ENCODE data around the gene RPL13. TPM values are rescaled to one million over a fixed set of nuclear protein-coding genes. Genes with fewer than 3 reads are reported as not detected.
A peak's percentile ranks its signal among the peaks of the same experiment; 100 is the strongest.

Gene RPL13
- total RNA-seq, 1 experiment from 2014 or later, result 2,140 TPM

DNA sequence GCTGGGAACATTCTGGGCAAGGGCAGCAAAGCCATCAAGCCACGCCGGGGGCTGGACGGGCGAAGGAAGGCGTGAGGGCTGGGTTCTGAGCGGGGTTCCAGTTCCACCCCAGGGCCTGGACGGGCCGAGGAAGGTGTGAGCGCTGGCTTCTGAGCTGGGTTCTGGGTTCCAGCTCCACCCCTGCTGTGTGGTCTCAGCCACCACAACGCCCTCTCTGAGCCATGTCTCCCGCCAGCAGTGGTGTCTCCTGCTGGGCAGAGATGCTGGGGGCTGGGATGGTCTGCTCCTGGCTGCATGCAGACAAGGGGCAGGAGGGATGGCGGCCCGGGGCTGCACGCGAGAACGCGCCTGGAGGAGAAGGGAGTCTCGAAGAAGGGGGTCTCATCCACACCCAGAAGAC, 11.2 kb downstream of the RPL13 start:
- intact Hi-C loops (cut with micrococcal nuclease; ENCODE audit: unreplicated experiment), result no loop called here
- no peaks in the 10 kb centered on the region for H3K36me3 ChIP-seq (ENCODE audit: insufficient read depth, low read length, poor library complexity, severe bottlenecking)
- peaks cover 15% of the 10 kb centered on the region for H3K4me1 ChIP-seq (ENCODE audit: insufficient read depth, low read length, poor library complexity, severe bottlenecking)
- TF ChIP-seq EZH2 (IDR thresholded peaks at IDR 0.05; ENCODE audit: borderline replicate concordance, low read depth, low read length, poor library complexity, severe bottlenecking), result no peak
- no peaks in the 10 kb centered on the region for H3K27me3 ChIP-seq (replicated peaks; ENCODE audit: insufficient read depth, low read depth, low read length, poor library complexity)
- ChIA-PET POLR2A (ENCODE audit: low non-redundant PET) (no interaction called here), CTCF (no interaction called here)
- BruUV-seq (replicated peaks), result no TSS peak
- peak overlapping the region; percentile 18 for H3K27ac ChIP-seq (ENCODE audit: low read depth, low read length, poor library complexity, severe bottlenecking)
- DNase-seq (ENCODE audit: low spot score), result no peak
- H3K4me3 ChIP-seq (ENCODE audit: low read depth, low read length, poor library complexity, severe bottlenecking), result no peak overlapping the region
- H3K9me3 ChIP-seq (ENCODE audit: low read depth, low read length, poor library complexity, severe bottlenecking), result no peaks in the 10 kb centered on the region

DNA sequence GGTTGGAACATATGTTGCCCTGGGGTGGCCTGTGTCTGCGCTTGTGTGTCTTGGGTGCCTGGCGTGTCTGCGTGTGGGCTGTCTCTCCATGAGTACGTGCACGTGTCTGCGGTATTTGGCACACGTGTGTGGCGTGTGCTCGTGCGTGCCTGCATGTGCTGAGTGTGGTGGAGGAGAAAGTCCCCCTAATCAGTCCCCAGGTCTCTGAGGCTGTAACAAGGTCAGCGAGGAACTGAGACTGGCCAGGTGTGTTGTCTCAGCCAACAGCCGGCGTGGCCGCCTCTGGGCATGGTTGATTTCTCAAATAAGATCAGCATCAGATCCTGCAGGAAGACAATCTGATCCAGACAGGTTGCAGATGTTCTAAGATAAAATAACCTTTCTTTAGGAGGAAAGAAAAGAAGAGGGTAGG, 11.6 kb downstream of the RPL13 start:
- DNase-seq (ENCODE audit: low spot score), result no peak
- intact Hi-C loops (cut with micrococcal nuclease; ENCODE audit: unreplicated experiment), result no loop called here
- no peak for TF ChIP-seq EZH2 (IDR thresholded peaks at IDR 0.05; ENCODE audit: borderline replicate concordance, low read depth, low read length, poor library complexity, severe bottlenecking)
- TF ChIP-seq, protein P1, sequence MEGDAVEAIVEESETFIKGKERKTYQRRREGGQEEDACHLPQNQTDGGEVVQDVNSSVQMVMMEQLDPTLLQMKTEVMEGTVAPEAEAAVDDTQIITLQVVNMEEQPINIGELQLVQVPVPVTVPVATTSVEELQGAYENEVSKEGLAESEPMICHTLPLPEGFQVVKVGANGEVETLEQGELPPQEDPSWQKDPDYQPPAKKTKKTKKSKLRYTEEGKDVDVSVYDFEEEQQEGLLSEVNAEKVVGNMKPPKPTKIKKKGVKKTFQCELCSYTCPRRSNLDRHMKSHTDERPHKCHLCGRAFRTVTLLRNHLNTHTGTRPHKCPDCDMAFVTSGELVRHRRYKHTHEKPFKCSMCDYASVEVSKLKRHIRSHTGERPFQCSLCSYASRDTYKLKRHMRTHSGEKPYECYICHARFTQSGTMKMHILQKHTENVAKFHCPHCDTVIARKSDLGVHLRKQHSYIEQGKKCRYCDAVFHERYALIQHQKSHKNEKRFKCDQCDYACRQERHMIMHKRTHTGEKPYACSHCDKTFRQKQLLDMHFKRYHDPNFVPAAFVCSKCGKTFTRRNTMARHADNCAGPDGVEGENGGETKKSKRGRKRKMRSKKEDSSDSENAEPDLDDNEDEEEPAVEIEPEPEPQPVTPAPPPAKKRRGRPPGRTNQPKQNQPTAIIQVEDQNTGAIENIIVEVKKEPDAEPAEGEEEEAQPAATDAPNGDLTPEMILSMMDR (conservative IDR thresholded peaks at IDR 0.05; ENCODE audit: low read depth, low read length), result no peak
- Histone ChIP-seq H3K9me3 (ENCODE audit: low read depth, low read length, poor library complexity, severe bottlenecking) (no peaks in the 10 kb centered on the region), H3K27ac (ENCODE audit: low read depth, low read length, poor library complexity, severe bottlenecking) (peak overlapping the region; percentile 18), H3K4me1 (ENCODE audit: insufficient read depth, low read length, poor library complexity, severe bottlenecking) (peaks cover 17% of the 10 kb centered on the region), H3K36me3 (ENCODE audit: insufficient read depth, low read length, poor library complexity, severe bottlenecking) (no peaks in the 10 kb centered on the region), H3K4me3 (ENCODE audit: low read depth, low read length, poor library complexity, severe bottlenecking) (no peak overlapping the region), H3K27me3 (replicated peaks; ENCODE audit: insufficient read depth, low read depth, low read length, poor library complexity) (no peaks in the 10 kb centered on the region)
- POLR2A ChIA-PET (ENCODE audit: low non-redundant PET), result no interaction called here
- BruUV-seq (replicated peaks), result no TSS peak
- CTCF ChIA-PET, result no interaction called here

- BruUV-seq (replicated peaks), result no TSS peak
- H3K9me3 ChIP-seq (ENCODE audit: low read depth, low read length, poor library complexity, severe bottlenecking), result no peaks in the 10 kb centered on the region
- intact Hi-C loops (cut with micrococcal nuclease; ENCODE audit: unreplicated experiment), result no loop called here
- DNase-seq (ENCODE audit: low spot score), result no peak
- no peaks in the 10 kb centered on the region for H3K27me3 ChIP-seq (replicated peaks; ENCODE audit: insufficient read depth, low read depth, low read length, poor library complexity)
- peaks cover 5% of the 10 kb centered on the region for H3K36me3 ChIP-seq (ENCODE audit: insufficient read depth, low read length, poor library complexity, severe bottlenecking)
- CTCF ChIA-PET, result no interaction called here
- peak overlapping the region; percentile 18 for H3K27ac ChIP-seq (ENCODE audit: low read depth, low read length, poor library complexity, severe bottlenecking)
- H3K4me3 ChIP-seq (ENCODE audit: low read depth, low read length, poor library complexity, severe bottlenecking), result no peak overlapping the region
- TF ChIP-seq, protein P1 (conservative IDR thresholded peaks at IDR 0.05; ENCODE audit: low read depth, low read length), result no peak
- no peak for TF ChIP-seq EZH2 (IDR thresholded peaks at IDR 0.05; ENCODE audit: borderline replicate concordance, low read depth, low read length, poor library complexity, severe bottlenecking)
- peaks cover 17% of the 10 kb centered on the region for H3K4me1 ChIP-seq (ENCODE audit: insufficient read depth, low read length, poor library complexity, severe bottlenecking)
- POLR2A ChIA-PET (ENCODE audit: low non-redundant PET), result no interaction called here
Measured at GRCh38 chr16:89572485-89573205, 12.2 kb downstream of the RPL13 start.

Measured in A673 (cell line).